ENCODE measurements around the gene DLK2.
A peak's percentile ranks its signal among the peaks of the same experiment; 100 is the strongest.

Gene DLK2

GRCh38 chr6:43454290-43454695 is 1.1 kb downstream of the DLK2 start:
- Histone ChIP-seq H3K27me3 (ENCODE audit: low read depth, low read length) (no peaks in the 10 kb centered on the region), H3K4me2 (ENCODE audit: low read length) (peak overlapping the region; percentile 75), H3K36me3 (replicated peaks; ENCODE audit: low read depth, low read length) (peaks cover 19% of the 10 kb centered on the region), H3K79me2 (ENCODE audit: low read length) (no peaks in the 10 kb centered on the region), H3K9ac (ENCODE audit: low read length) (no peak overlapping the region), H4K20me1 (ENCODE audit: insufficient read depth, low read length) (no peaks in the 10 kb centered on the region), H2AFZ (ENCODE audit: low read depth, low read length) (no peak overlapping the region), H3K4me1 (ENCODE audit: low read length) (no peaks in the 10 kb centered on the region), H3K4me3 (ENCODE audit: low read length) (peak overlapping the region; percentile 73), H3K9me3 (ENCODE audit: insufficient read depth, low read length) (no peaks in the 10 kb centered on the region), H3K27ac (ENCODE audit: low read length) (no peak overlapping the region)
- TF ChIP-seq CTCF (IDR thresholded peaks at IDR 0.05; ENCODE audit: low read depth, low read length): peak; percentile 54
- no peak for TF ChIP-seq EZH2phosphoT487 (IDR thresholded peaks at IDR 0.05; ENCODE audit: low read depth)

GRCh38 chr6:43453831-43454230 is 1.5 kb downstream of the DLK2 start:
- no peak overlapping the region for H3K27ac ChIP-seq (ENCODE audit: low read length)
- no peaks in the 10 kb centered on the region for H3K27me3 ChIP-seq (ENCODE audit: low read depth, low read length)
- H3K4me3 ChIP-seq (ENCODE audit: low read length): no peak overlapping the region
- H3K9ac ChIP-seq (ENCODE audit: low read length): no peak overlapping the region
- peaks cover 20% of the 10 kb centered on the region for H3K36me3 ChIP-seq (replicated peaks; ENCODE audit: low read depth, low read length)
- H3K4me1 ChIP-seq (ENCODE audit: low read length): no peaks in the 10 kb centered on the region
- H2AFZ ChIP-seq (ENCODE audit: low read depth, low read length): no peak overlapping the region
- no peak for TF ChIP-seq CTCF (IDR thresholded peaks at IDR 0.05; ENCODE audit: low read depth, low read length)
- no peak for TF ChIP-seq EZH2phosphoT487 (IDR thresholded peaks at IDR 0.05; ENCODE audit: low read depth)
- H3K79me2 ChIP-seq (ENCODE audit: low read length): no peaks in the 10 kb centered on the region
- no peaks in the 10 kb centered on the region for H3K9me3 ChIP-seq (ENCODE audit: insufficient read depth, low read length)
- no peak overlapping the region for H3K4me2 ChIP-seq (ENCODE audit: low read length)
- H4K20me1 ChIP-seq (ENCODE audit: insufficient read depth, low read length): no peaks in the 10 kb centered on the region

- Histone ChIP-seq H3K79me2 (ENCODE audit: low read length) (no peaks in the 10 kb centered on the region), H3K4me3 (ENCODE audit: low read length) (no peak overlapping the region), H3K9me3 (ENCODE audit: insufficient read depth, low read length) (no peaks in the 10 kb centered on the region), H3K9ac (ENCODE audit: low read length) (no peak overlapping the region), H3K27me3 (ENCODE audit: low read depth, low read length) (no peaks in the 10 kb centered on the region), H3K36me3 (replicated peaks; ENCODE audit: low read depth, low read length) (peaks cover 20% of the 10 kb centered on the region), H3K27ac (ENCODE audit: low read length) (no peak overlapping the region), H3K4me2 (ENCODE audit: low read length) (no peak overlapping the region), H4K20me1 (ENCODE audit: insufficient read depth, low read length) (no peaks in the 10 kb centered on the region), H3K4me1 (ENCODE audit: low read length) (no peaks in the 10 kb centered on the region), H2AFZ (ENCODE audit: low read depth, low read length) (no peak overlapping the region)
- TF ChIP-seq CTCF (IDR thresholded peaks at IDR 0.05; ENCODE audit: low read depth, low read length): no peak
- no peak for TF ChIP-seq EZH2phosphoT487 (IDR thresholded peaks at IDR 0.05; ENCODE audit: low read depth)
Observed at GRCh38 chr6:43452896-43453295, 2.5 kb downstream of the DLK2 start.

- Histone ChIP-seq H3K27ac (ENCODE audit: low read length) (no peak overlapping the region), H3K79me2 (ENCODE audit: low read length) (no peaks in the 10 kb centered on the region), H4K20me1 (ENCODE audit: insufficient read depth, low read length) (no peaks in the 10 kb centered on the region), H3K4me3 (ENCODE audit: low read length) (no peak overlapping the region), H3K9me3 (ENCODE audit: insufficient read depth, low read length) (no peaks in the 10 kb centered on the region), H3K4me2 (ENCODE audit: low read length) (no peak overlapping the region), H2AFZ (ENCODE audit: low read depth, low read length) (no peak overlapping the region), H3K36me3 (replicated peaks; ENCODE audit: low read depth, low read length) (peaks cover 29% of the 10 kb centered on the region), H3K9ac (ENCODE audit: low read length) (no peak overlapping the region), H3K27me3 (ENCODE audit: low read depth, low read length) (no peaks in the 10 kb centered on the region), H3K4me1 (ENCODE audit: low read length) (no peaks in the 10 kb centered on the region)
- TF ChIP-seq CTCF (IDR thresholded peaks at IDR 0.05; ENCODE audit: low read depth, low read length) (no peak), EZH2phosphoT487 (IDR thresholded peaks at IDR 0.05; ENCODE audit: low read depth) (no peak)
Observed at GRCh38 chr6:43451939-43452338, 3.4 kb downstream of the DLK2 start.
